ENCODE measurements around the gene TEKTIP1. TPM values are rescaled to one million over a fixed set of nuclear protein-coding genes. Genes with fewer than 3 reads are reported as not detected.

TEKTIP1 gene
- total and polyA plus RNA-seq, 2 donors (not counting 1 experiment from before 2014, with no cell fraction given) = 6.3 to 17.3 TPM

GRCh38 chr19:3524904-3525451, 14.0 kb upstream of the TEKTIP1 start:
- H3K27ac Mint-ChIP-seq = no peak overlapping the region
- Histone ChIP-seq H3K79me2 (ENCODE audit: control insufficient read depth, insufficient read depth, low read length) (peaks cover 65% of the 10 kb centered on the region), H3K27ac (ENCODE audit: low read length in 2 of 2) (no peak overlapping the region), H3K27me3 (replicated peaks in 1 of 4; ENCODE audit: control extremely low read depth in 1 of 4, control insufficient read depth in 3 of 4, insufficient read depth in 4 of 4, low read length in 3 of 4) (no peaks in the 10 kb centered on the region), H3K4me3 (ENCODE audit: control extremely low read depth in 1 of 5, extremely low read depth in 1 of 5, insufficient read depth in 1 of 5, low read depth in 2 of 5, low read length in 4 of 5) (no peak overlapping the region), H4K20me1 (ENCODE audit: control insufficient read depth, insufficient read depth, low read length, poor library complexity, severe bottlenecking) (peaks cover 89% of the 10 kb centered on the region), H3K4me2 (replicated peaks; ENCODE audit: low read depth, low read length, poor library complexity, severe bottlenecking) (no peak overlapping the region), H3K36me3 (replicated peaks in 1 of 2; ENCODE audit: control extremely low read depth in 1 of 2, control insufficient read depth in 1 of 2, extremely low read depth in 1 of 2, insufficient read depth in 2 of 2, low read length in 1 of 2) (peaks cover 0 to 67% of the 10 kb centered on the region in 2 experiments), H2AFZ (ENCODE audit: insufficient read depth, low read depth, low read length, poor library complexity, severe bottlenecking) (no peak overlapping the region), H3K4me1 (ENCODE audit: control insufficient read depth in 2 of 2, insufficient read depth in 2 of 2, low read length in 2 of 2) (no peaks in the 10 kb centered on the region), H3K9me3 (ENCODE audit: control extremely low read depth in 1 of 3, control insufficient read depth in 2 of 3, insufficient read depth in 1 of 3, low read length in 2 of 3) (no peaks in the 10 kb centered on the region), H3K9ac (ENCODE audit: low read length) (no peak overlapping the region)
- H3K4me1 Mint-ChIP-seq = peaks cover 9% of the 10 kb centered on the region
- no peaks in the 10 kb centered on the region for H3K9me3 Mint-ChIP-seq (ENCODE audit: insufficient read depth)
- H3K4me3 Mint-ChIP-seq = no peak overlapping the region
- DNase-seq (no peak), ATAC-seq (ENCODE audit: low read depth) (no peak)
- TF ChIP-seq, protein P1, sequence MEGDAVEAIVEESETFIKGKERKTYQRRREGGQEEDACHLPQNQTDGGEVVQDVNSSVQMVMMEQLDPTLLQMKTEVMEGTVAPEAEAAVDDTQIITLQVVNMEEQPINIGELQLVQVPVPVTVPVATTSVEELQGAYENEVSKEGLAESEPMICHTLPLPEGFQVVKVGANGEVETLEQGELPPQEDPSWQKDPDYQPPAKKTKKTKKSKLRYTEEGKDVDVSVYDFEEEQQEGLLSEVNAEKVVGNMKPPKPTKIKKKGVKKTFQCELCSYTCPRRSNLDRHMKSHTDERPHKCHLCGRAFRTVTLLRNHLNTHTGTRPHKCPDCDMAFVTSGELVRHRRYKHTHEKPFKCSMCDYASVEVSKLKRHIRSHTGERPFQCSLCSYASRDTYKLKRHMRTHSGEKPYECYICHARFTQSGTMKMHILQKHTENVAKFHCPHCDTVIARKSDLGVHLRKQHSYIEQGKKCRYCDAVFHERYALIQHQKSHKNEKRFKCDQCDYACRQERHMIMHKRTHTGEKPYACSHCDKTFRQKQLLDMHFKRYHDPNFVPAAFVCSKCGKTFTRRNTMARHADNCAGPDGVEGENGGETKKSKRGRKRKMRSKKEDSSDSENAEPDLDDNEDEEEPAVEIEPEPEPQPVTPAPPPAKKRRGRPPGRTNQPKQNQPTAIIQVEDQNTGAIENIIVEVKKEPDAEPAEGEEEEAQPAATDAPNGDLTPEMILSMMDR (IDR thresholded peaks at IDR 0.05) = no peak
- TF ChIP-seq EZH2 (IDR thresholded peaks at IDR 0.05; ENCODE audit: borderline replicate concordance, insufficient read depth, low read depth, low read length, poor library complexity, severe bottlenecking) = no peak
- intact Hi-C loops (cut with micrococcal nuclease) = no loop called here
- ChIA-PET CTCF (no interaction called here), POLR2A (no interaction called here)
- WGBS (ENCODE audit: insufficient coverage) = 98% methylated on average over 18 of the region's 20 CpGs
- no peaks in the 10 kb centered on the region for H3K27me3 Mint-ChIP-seq

DNA sequence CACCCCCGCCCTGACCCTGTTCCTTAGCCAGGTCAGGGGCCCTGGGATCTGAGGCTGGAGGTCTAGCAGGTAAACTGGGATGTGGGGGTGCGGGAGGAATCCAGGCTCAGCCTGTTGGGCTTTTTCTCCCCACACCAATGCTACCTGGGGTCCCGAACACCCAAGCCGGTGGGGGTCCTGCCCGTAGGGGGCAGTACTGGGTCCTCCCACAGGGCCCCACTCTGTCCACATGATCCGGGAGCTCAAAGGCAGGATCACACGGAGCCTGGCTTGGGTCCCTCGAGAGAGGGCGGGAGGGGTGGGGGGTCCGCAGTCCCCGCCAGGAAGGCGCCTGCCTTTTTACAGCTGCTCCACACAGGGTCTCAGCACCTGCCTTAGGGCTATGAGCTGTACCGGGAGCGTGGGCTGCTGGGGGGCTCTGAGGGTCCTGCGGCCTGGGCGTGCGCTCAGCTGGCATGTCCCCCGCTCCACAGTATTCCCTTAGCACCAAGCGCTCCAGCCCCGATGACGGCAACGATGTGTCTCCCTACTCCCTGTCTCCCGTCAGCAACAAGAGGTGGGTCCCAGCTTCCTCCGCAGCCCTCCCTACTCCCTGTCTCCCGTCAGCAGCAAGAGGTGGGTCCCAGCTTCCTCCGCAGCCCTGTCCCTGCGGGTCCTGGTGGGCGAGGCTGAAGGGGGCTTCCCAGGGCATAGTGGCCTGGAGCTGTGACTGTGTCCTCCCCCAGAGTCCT, 12.3 kb upstream of the TEKTIP1 start:
- no peaks in the 10 kb centered on the region for H3K27me3 Mint-ChIP-seq
- H3K9me3 ChIP-seq (ENCODE audit: control extremely low read depth in 1 of 3, control insufficient read depth in 2 of 3, insufficient read depth in 1 of 3, low read length in 2 of 3) = no peaks in the 10 kb centered on the region
- H3K4me3 ChIP-seq (ENCODE audit: control extremely low read depth in 1 of 5, extremely low read depth in 1 of 5, insufficient read depth in 1 of 5, low read depth in 2 of 5, low read length in 4 of 5) = no peak overlapping the region
- TF ChIP-seq, protein P1 (IDR thresholded peaks at IDR 0.05) = no peak
- no peak for TF ChIP-seq EZH2 (IDR thresholded peaks at IDR 0.05; ENCODE audit: borderline replicate concordance, insufficient read depth, low read depth, low read length, poor library complexity, severe bottlenecking)
- H3K4me1 ChIP-seq (ENCODE audit: control insufficient read depth in 2 of 2, insufficient read depth in 2 of 2, low read length in 2 of 2) = no peaks in the 10 kb centered on the region
- no peak overlapping the region for H3K27ac ChIP-seq (ENCODE audit: low read length in 2 of 2)
- H3K79me2 ChIP-seq (ENCODE audit: control insufficient read depth, insufficient read depth, low read length) = peaks cover 49% of the 10 kb centered on the region
- ATAC-seq (ENCODE audit: low read depth) (no peak), DNase-seq (no peak)
- H4K20me1 ChIP-seq (ENCODE audit: control insufficient read depth, insufficient read depth, low read length, poor library complexity, severe bottlenecking) = peaks cover 72% of the 10 kb centered on the region
- ChIA-PET POLR2A (no interaction called here), CTCF (interaction anchor here (1.1 kb wide), 1 partner anchor 14 kb away, joined by 4 read pairs; no protein-coding TSS in a partner anchor)
- no peak overlapping the region for H3K4me3 Mint-ChIP-seq
- H3K4me1 Mint-ChIP-seq = no peaks in the 10 kb centered on the region
- over 99% methylated on average over 27 of the region's 28 CpGs for WGBS (ENCODE audit: insufficient coverage)
- no peak overlapping the region for H3K4me2 ChIP-seq (replicated peaks; ENCODE audit: low read depth, low read length, poor library complexity, severe bottlenecking)
- intact Hi-C loops (cut with micrococcal nuclease) = no loop called here
- no peak overlapping the region for H2AFZ ChIP-seq (ENCODE audit: insufficient read depth, low read depth, low read length, poor library complexity, severe bottlenecking)
- H3K27ac Mint-ChIP-seq = no peak overlapping the region
- no peak overlapping the region for H3K9ac ChIP-seq (ENCODE audit: low read length)
- peaks cover 0 to 69% of the 10 kb centered on the region in 2 experiments for H3K36me3 ChIP-seq (replicated peaks in 1 of 2; ENCODE audit: control extremely low read depth in 1 of 2, control insufficient read depth in 1 of 2, extremely low read depth in 1 of 2, insufficient read depth in 2 of 2, low read length in 1 of 2)
- no peaks in the 10 kb centered on the region for H3K27me3 ChIP-seq (replicated peaks in 1 of 4; ENCODE audit: control extremely low read depth in 1 of 4, control insufficient read depth in 3 of 4, insufficient read depth in 4 of 4, low read length in 3 of 4)
- no peaks in the 10 kb centered on the region for H3K9me3 Mint-ChIP-seq (ENCODE audit: insufficient read depth)

All from B cell (primary cell).